Ishikawa (cell line): ENCODE data around the gene HMCN1.

ENCODE experiments used
- CEBPB ChIP-seq: IDR thresholded peaks from 2 replicates; pipeline ENCODE4 v1.6.1; 2012
- CREB1 ChIP-seq: IDR thresholded peaks from 2 replicates; pipeline ENCODE4 v1.6.1; 2012; ENCODE audit warnings: low read depth
- EGR1 ChIP-seq: IDR thresholded peaks from 2 replicates; pipeline ENCODE4 v1.6.1; 2012
- EP300 ChIP-seq: IDR thresholded peaks from 2 replicates; pipeline ENCODE4 v1.6.1; 2012; ENCODE audit warnings: borderline replicate concordance
- FOXM1 ChIP-seq: IDR thresholded peaks from 2 replicates; pipeline ENCODE4 v1.6.1; 2012; ENCODE audit warnings: low read depth, borderline replicate concordance
- MAX ChIP-seq: IDR thresholded peaks from 2 replicates; pipeline ENCODE4 v1.6.1; 2012
- NFIC ChIP-seq: IDR thresholded peaks from 2 replicates; pipeline ENCODE4 v1.6.1; 2012
- RAD21 ChIP-seq: IDR thresholded peaks from 2 replicates; pipeline ENCODE4 v1.6.1; 2012; ENCODE audit warnings: low read depth
- REST ChIP-seq: IDR thresholded peaks from 2 replicates; pipeline ENCODE4 v1.6.1; 2012; ENCODE audit warnings: low read depth, mild to moderate bottlenecking
- TAF1 ChIP-seq: IDR thresholded peaks from 2 replicates; pipeline ENCODE4 v1.6.1; 2012; ENCODE audit warnings: low read depth, mild to moderate bottlenecking
- TCF12 ChIP-seq: IDR thresholded peaks from 2 replicates; pipeline ENCODE4 v1.6.1; 2012; ENCODE audit warnings: low read depth
- TEAD4 ChIP-seq: IDR thresholded peaks from 2 replicates; pipeline ENCODE4 v1.6.1; 2012
- USF1 ChIP-seq: IDR thresholded peaks from 2 replicates; pipeline ENCODE4 v1.6.1; 2012
- YY1 ChIP-seq: IDR thresholded peaks from 2 replicates; pipeline ENCODE4 v1.6.1; 2012; ENCODE audit warnings: low read depth
- ZBTB7A ChIP-seq: IDR thresholded peaks from 2 replicates; pipeline ENCODE4 v1.6.1; 2012; ENCODE audit warnings: low read depth

HMCN1 gene

GRCh38 chr1:185864889-185865517 is 130.8 kb downstream of the HMCN1 start:
- TF ChIP-seq NFIC (no peak), REST (no peak), USF1 (no peak), EGR1 (no peak)

- TF ChIP-seq EGR1 (no peak), TAF1 (no peak), ZBTB7A (no peak), REST (no peak), FOXM1 (no peak), TCF12 (no peak), YY1 (no peak), USF1 (no peak)
Measured at GRCh38 chr1:185869590-185869989, 135.4 kb downstream of the HMCN1 start.

- TF ChIP-seq MAX (no peak), TCF12 (no peak), USF1 (no peak)
Measured at GRCh38 chr1:185871627-185872150, 137.5 kb downstream of the HMCN1 start.

DNA sequence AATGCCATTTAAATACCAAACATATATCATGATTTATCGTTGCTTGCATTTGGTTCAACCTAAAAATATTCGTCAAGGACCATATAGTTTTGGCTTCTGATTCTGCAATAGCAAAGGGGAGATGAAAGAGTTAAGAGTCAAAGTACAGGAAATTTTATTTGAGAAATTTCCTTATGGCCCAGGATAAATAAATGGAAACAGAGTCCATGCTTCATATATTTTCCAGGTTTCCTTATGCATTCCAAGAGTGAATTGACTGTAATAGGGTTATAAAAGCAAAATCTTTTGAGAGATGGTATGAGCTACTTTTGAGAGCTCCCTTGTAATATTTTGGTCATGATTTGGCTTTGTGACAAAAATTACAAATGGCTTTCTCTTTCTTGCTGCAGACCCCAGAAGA is 140.1 kb downstream of the HMCN1 start:
- no peak for TF ChIP-seq EGR1
- TF ChIP-seq MAX, result no peak
- TF ChIP-seq TCF12, result no peak
- no peak for TF ChIP-seq TAF1
- no peak for TF ChIP-seq CEBPB
- TF ChIP-seq TEAD4, result no peak
- TF ChIP-seq REST, result no peak
- TF ChIP-seq ZBTB7A, result no peak
- no peak for TF ChIP-seq FOXM1
- TF ChIP-seq RAD21, result no peak
- no peak for TF ChIP-seq CREB1
- TF ChIP-seq EP300, result no peak
- no peak for TF ChIP-seq YY1
- TF ChIP-seq NFIC, result no peak
- TF ChIP-seq USF1, result no peak
